Measurements from ENCODE around the gene MCEE.

The MCEE gene

GRCh38 chr2:71067567-71068217 is 62.3 kb downstream of the MCEE start:
- H3K4me1 ChIP-seq (ENCODE audit: control insufficient read depth, insufficient read depth, low read length), result peaks cover 53% of the 10 kb centered on the region
- H3K4me3 ChIP-seq (ENCODE audit: low read length in 2 of 2), result peak overlapping the region; percentile 89 to 96
- H3K36me3 ChIP-seq (ENCODE audit: control insufficient read depth in 2 of 2, insufficient read depth in 2 of 2, low read length in 2 of 2), result peaks cover 0 to 2% of the 10 kb centered on the region in 2 donors
- no peaks in the 10 kb centered on the region for H3K27me3 ChIP-seq (ENCODE audit: control insufficient read depth in 1 of 2, insufficient read depth in 2 of 2, low read length in 2 of 2)
- peak overlapping the region; percentile 88 to 97 for H3K9ac ChIP-seq (ENCODE audit: low read length in 2 of 2)
- peak overlapping the region; percentile 99 for H3K27ac ChIP-seq (ENCODE audit: low read length)
- H3K9me3 ChIP-seq (ENCODE audit: control insufficient read depth in 2 of 2, low read length in 2 of 2), result no peaks in the 10 kb centered on the region

GRCh38 chr2:71066856-71067255 is 63.2 kb downstream of the MCEE start:
- no peaks in the 10 kb centered on the region for H3K27me3 ChIP-seq (ENCODE audit: control insufficient read depth in 1 of 2, insufficient read depth in 2 of 2, low read length in 2 of 2)
- H3K4me3 ChIP-seq (ENCODE audit: low read length in 2 of 2), result no peak overlapping the region
- H3K9me3 ChIP-seq (ENCODE audit: control insufficient read depth in 2 of 2, low read length in 2 of 2), result no peaks in the 10 kb centered on the region
- peaks cover 49% of the 10 kb centered on the region for H3K4me1 ChIP-seq (ENCODE audit: control insufficient read depth, insufficient read depth, low read length)
- no peaks in the 10 kb centered on the region for H3K36me3 ChIP-seq (ENCODE audit: control insufficient read depth in 2 of 2, insufficient read depth in 2 of 2, low read length in 2 of 2)
- H3K27ac ChIP-seq (ENCODE audit: low read length), result no peak overlapping the region
- H3K9ac ChIP-seq (ENCODE audit: low read length in 2 of 2), result no peak overlapping the region

GRCh38 chr2:71064754-71065621 is 65.0 kb downstream of the MCEE start:
- H3K36me3 ChIP-seq (ENCODE audit: control insufficient read depth in 2 of 2, insufficient read depth in 2 of 2, low read length in 2 of 2), result no peaks in the 10 kb centered on the region
- H3K9ac ChIP-seq (ENCODE audit: low read length in 2 of 2), result peak overlapping the region in 1 of 2 donors; percentile 18
- peaks cover 44% of the 10 kb centered on the region for H3K4me1 ChIP-seq (ENCODE audit: control insufficient read depth, insufficient read depth, low read length)
- H3K27ac ChIP-seq (ENCODE audit: low read length), result peak overlapping the region; percentile 91
- no peaks in the 10 kb centered on the region for H3K27me3 ChIP-seq (ENCODE audit: control insufficient read depth in 1 of 2, insufficient read depth in 2 of 2, low read length in 2 of 2)
- H3K9me3 ChIP-seq (ENCODE audit: control insufficient read depth in 2 of 2, low read length in 2 of 2), result no peaks in the 10 kb centered on the region
- H3K4me3 ChIP-seq (ENCODE audit: low read length in 2 of 2), result peak overlapping the region in 1 of 2 donors; percentile 35

GRCh38 chr2:71064110-71064611 is 65.9 kb downstream of the MCEE start:
- Histone ChIP-seq H3K27me3 (ENCODE audit: control insufficient read depth in 1 of 2, insufficient read depth in 2 of 2, low read length in 2 of 2) (no peaks in the 10 kb centered on the region), H3K27ac (ENCODE audit: low read length) (peak overlapping the region; percentile 91), H3K9me3 (ENCODE audit: control insufficient read depth in 2 of 2, low read length in 2 of 2) (no peaks in the 10 kb centered on the region), H3K4me1 (ENCODE audit: control insufficient read depth, insufficient read depth, low read length) (peaks cover 35% of the 10 kb centered on the region), H3K36me3 (ENCODE audit: control insufficient read depth in 2 of 2, insufficient read depth in 2 of 2, low read length in 2 of 2) (no peaks in the 10 kb centered on the region), H3K4me3 (ENCODE audit: low read length in 2 of 2) (peak overlapping the region in 1 of 2 donors; percentile 35), H3K9ac (ENCODE audit: low read length in 2 of 2) (peak overlapping the region in 1 of 2 donors; percentile 29)

GRCh38 chr2:71063216-71063615 is 66.8 kb downstream of the MCEE start:
- Histone ChIP-seq H3K9me3 (ENCODE audit: control insufficient read depth in 2 of 2, low read length in 2 of 2) (no peaks in the 10 kb centered on the region), H3K4me3 (ENCODE audit: low read length in 2 of 2) (no peak overlapping the region), H3K9ac (ENCODE audit: low read length in 2 of 2) (no peak overlapping the region), H3K36me3 (ENCODE audit: control insufficient read depth in 2 of 2, insufficient read depth in 2 of 2, low read length in 2 of 2) (no peaks in the 10 kb centered on the region), H3K27me3 (ENCODE audit: control insufficient read depth in 1 of 2, insufficient read depth in 2 of 2, low read length in 2 of 2) (no peaks in the 10 kb centered on the region), H3K27ac (ENCODE audit: low read length) (peak overlapping the region; percentile 91), H3K4me1 (ENCODE audit: control insufficient read depth, insufficient read depth, low read length) (peaks cover 32% of the 10 kb centered on the region)

GRCh38 chr2:71060871-71061270 is 69.2 kb downstream of the MCEE start:
- Histone ChIP-seq H3K4me1 (ENCODE audit: control insufficient read depth, insufficient read depth, low read length) (peaks cover 26% of the 10 kb centered on the region), H3K4me3 (ENCODE audit: low read length in 2 of 2) (no peak overlapping the region), H3K9me3 (ENCODE audit: control insufficient read depth in 2 of 2, low read length in 2 of 2) (no peaks in the 10 kb centered on the region), H3K9ac (ENCODE audit: low read length in 2 of 2) (no peak overlapping the region), H3K27ac (ENCODE audit: low read length) (peak overlapping the region; percentile 46), H3K27me3 (ENCODE audit: control insufficient read depth in 1 of 2, insufficient read depth in 2 of 2, low read length in 2 of 2) (no peaks in the 10 kb centered on the region), H3K36me3 (ENCODE audit: control insufficient read depth in 2 of 2, insufficient read depth in 2 of 2, low read length in 2 of 2) (no peaks in the 10 kb centered on the region)

- no peaks in the 10 kb centered on the region for H3K27me3 ChIP-seq (ENCODE audit: control insufficient read depth in 1 of 2, insufficient read depth in 2 of 2, low read length in 2 of 2)
- no peak overlapping the region for H3K9ac ChIP-seq (ENCODE audit: low read length in 2 of 2)
- peaks cover 26% of the 10 kb centered on the region for H3K4me1 ChIP-seq (ENCODE audit: control insufficient read depth, insufficient read depth, low read length)
- no peaks in the 10 kb centered on the region for H3K9me3 ChIP-seq (ENCODE audit: control insufficient read depth in 2 of 2, low read length in 2 of 2)
- H3K27ac ChIP-seq (ENCODE audit: low read length), result no peak overlapping the region
- H3K36me3 ChIP-seq (ENCODE audit: control insufficient read depth in 2 of 2, insufficient read depth in 2 of 2, low read length in 2 of 2), result no peaks in the 10 kb centered on the region
- no peak overlapping the region for H3K4me3 ChIP-seq (ENCODE audit: low read length in 2 of 2)
Observed at GRCh38 chr2:71060211-71060610, 69.8 kb downstream of the MCEE start.
